Neural cell (in vitro differentiated cells): ENCODE results near the gene KREMEN1.

Experiments used
- EZH2 ChIP-seq: fragments of 200-600, 300-800 bp; shearing (Covaris generic), sonication (generic); IDR thresholded peaks from 2 replicates; pipeline ENCODE4 v1.6.1; 2014; ENCODE audit warnings: antibody characterized with exemption, low read length, borderline replicate concordance, mild to moderate bottlenecking; ENCODE audit not compliant: insufficient read depth, poor library complexity, severe bottlenecking
- MXI1 ChIP-seq: fragments of 450-650 bp; conservative IDR thresholded peaks from 2 replicates; pipeline ENCODE4 v1.6.1; 2014; ENCODE audit warnings: antibody characterized with exemption, mild to moderate bottlenecking; ENCODE audit not compliant: poor library complexity, severe bottlenecking
- POLR2AphosphoS5 ChIP-seq: IDR thresholded peaks from 2 replicates; pipeline ENCODE4 v1.6.1; 2012
- SMC3 ChIP-seq: fragments of 450-650 bp; conservative IDR thresholded peaks from 2 replicates; pipeline ENCODE4 v1.6.1; 2014; ENCODE audit warnings: antibody characterized with exemption, mild to moderate bottlenecking, moderate library complexity; ENCODE audit not compliant: poor library complexity
- TF ChIP-seq, protein P1 (sequence below): IDR thresholded peaks from 2 replicates; pipeline ENCODE4 v1.6.1; 2012; ENCODE audit warnings: borderline replicate concordance
- TF ChIP-seq, protein P2 (sequence below): fragments of 450-650 bp; IDR thresholded peaks from 2 replicates; pipeline ENCODE4 v1.5.1; 2014; ENCODE audit warnings: antibody characterized with exemption, mild to moderate bottlenecking, moderate library complexity; ENCODE audit not compliant: poor library complexity, severe bottlenecking

DNA sequence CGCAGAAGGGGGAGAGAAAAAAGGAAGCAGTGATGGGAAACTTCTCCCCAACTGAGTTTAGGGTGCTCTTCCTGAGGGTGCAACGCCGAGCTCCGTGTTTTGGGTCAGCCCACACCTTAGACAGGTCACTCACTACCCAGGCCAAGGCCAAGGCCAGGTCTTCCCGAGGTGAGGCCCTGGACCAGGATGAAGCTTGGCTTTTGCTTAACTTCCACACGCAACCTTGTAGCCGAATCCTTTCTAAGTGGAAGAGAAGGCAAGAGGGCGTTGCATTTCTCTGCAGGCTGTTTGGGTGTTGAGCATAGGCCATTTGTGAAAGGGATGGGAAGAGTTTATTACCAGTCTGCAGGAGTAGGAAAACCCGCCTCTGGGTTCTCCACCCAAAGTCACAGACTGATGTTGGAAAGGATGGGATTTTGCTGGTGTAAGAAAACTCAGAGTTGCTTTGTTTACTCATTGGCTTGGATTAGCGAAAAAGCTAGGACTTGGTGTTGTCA lies 1.5 kb downstream of the KREMEN1 start:
- no peak for TF ChIP-seq EZH2
- TF ChIP-seq SMC3 = no peak
- TF ChIP-seq, protein P1, sequence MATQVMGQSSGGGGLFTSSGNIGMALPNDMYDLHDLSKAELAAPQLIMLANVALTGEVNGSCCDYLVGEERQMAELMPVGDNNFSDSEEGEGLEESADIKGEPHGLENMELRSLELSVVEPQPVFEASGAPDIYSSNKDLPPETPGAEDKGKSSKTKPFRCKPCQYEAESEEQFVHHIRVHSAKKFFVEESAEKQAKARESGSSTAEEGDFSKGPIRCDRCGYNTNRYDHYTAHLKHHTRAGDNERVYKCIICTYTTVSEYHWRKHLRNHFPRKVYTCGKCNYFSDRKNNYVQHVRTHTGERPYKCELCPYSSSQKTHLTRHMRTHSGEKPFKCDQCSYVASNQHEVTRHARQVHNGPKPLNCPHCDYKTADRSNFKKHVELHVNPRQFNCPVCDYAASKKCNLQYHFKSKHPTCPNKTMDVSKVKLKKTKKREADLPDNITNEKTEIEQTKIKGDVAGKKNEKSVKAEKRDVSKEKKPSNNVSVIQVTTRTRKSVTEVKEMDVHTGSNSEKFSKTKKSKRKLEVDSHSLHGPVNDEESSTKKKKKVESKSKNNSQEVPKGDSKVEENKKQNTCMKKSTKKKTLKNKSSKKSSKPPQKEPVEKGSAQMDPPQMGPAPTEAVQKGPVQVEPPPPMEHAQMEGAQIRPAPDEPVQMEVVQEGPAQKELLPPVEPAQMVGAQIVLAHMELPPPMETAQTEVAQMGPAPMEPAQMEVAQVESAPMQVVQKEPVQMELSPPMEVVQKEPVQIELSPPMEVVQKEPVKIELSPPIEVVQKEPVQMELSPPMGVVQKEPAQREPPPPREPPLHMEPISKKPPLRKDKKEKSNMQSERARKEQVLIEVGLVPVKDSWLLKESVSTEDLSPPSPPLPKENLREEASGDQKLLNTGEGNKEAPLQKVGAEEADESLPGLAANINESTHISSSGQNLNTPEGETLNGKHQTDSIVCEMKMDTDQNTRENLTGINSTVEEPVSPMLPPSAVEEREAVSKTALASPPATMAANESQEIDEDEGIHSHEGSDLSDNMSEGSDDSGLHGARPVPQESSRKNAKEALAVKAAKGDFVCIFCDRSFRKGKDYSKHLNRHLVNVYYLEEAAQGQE = no peak
- TF ChIP-seq, protein P2, sequence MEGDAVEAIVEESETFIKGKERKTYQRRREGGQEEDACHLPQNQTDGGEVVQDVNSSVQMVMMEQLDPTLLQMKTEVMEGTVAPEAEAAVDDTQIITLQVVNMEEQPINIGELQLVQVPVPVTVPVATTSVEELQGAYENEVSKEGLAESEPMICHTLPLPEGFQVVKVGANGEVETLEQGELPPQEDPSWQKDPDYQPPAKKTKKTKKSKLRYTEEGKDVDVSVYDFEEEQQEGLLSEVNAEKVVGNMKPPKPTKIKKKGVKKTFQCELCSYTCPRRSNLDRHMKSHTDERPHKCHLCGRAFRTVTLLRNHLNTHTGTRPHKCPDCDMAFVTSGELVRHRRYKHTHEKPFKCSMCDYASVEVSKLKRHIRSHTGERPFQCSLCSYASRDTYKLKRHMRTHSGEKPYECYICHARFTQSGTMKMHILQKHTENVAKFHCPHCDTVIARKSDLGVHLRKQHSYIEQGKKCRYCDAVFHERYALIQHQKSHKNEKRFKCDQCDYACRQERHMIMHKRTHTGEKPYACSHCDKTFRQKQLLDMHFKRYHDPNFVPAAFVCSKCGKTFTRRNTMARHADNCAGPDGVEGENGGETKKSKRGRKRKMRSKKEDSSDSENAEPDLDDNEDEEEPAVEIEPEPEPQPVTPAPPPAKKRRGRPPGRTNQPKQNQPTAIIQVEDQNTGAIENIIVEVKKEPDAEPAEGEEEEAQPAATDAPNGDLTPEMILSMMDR = no peak
- TF ChIP-seq POLR2AphosphoS5 = no peak
- TF ChIP-seq MXI1 = no peak
